HG02981 (cell line): ENCODE data around the gene LARGE1.
"Not testable (repeated sequence)": the region's sequence is repeated elsewhere in the genome, so short reads cannot be mapped to it uniquely, and the experiment has no call there.

Source experiments
- ATAC-seq: cut with Tn5 transposase; IDR thresholded peaks from one replicate; pipeline ENCODE4 v1.9.1; 2021; ENCODE audit warnings: mild to moderate bottlenecking, moderate library complexity; ENCODE audit not compliant: unreplicated experiment

Gene LARGE1

DNA sequence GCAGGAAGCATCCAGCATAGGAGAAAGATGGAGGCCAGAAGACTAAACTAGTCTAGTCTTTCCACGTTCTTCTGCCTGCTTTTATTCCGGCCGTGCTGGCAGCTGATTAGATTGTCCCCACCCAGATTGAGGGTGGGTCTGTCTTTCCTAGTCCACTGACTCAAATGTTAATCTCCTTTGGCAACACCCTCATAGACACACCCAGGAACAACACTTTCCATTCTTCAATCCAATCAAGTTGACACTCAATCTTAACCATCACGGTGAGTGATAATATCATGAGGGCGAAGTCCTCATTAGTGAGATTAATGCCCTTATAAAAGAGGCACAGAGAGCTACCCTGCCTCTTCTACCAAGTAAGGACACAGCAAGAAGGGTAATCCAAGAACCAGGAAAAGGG, 424.2 kb downstream of the LARGE1 start:
- no peak for ATAC-seq

DNA sequence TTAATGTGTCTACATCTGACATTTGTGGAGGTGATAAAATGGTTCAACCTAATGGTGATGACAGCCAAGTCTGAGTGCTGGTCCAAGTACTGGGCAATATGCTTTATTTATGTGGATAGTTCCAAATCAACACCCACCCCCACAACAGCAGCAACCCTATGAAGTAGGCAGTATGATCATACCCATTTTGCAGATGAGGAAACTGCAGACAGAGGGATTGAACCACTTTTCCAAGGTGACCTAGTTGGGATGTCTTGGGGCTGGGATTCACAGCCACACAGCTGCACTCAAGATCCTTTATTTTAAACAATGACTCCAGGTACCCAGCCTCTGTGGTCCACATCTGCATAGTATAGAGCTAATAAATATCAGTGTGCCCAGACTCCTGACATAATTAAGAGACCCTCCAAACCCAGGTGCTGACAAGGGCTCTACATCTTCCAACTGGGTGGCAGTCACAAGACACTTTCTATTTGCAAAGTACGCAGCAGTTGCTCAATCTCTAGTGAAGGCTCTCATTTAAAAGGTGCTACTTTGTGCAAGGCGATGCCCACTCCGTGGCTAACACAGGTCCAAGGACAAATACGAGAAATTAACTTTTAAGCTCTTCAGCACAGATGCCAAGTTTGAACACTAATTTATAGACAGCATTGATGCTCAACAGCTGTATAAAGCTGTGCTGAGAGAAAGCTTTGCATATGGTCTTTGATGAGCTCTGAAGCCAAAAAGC, 426.6 kb downstream of the LARGE1 start:
- ATAC-seq, result no peak

GRCh38 chr22:33492210-33492651, 428.0 kb downstream of the LARGE1 start:
- ATAC-seq, result no peak

DNA sequence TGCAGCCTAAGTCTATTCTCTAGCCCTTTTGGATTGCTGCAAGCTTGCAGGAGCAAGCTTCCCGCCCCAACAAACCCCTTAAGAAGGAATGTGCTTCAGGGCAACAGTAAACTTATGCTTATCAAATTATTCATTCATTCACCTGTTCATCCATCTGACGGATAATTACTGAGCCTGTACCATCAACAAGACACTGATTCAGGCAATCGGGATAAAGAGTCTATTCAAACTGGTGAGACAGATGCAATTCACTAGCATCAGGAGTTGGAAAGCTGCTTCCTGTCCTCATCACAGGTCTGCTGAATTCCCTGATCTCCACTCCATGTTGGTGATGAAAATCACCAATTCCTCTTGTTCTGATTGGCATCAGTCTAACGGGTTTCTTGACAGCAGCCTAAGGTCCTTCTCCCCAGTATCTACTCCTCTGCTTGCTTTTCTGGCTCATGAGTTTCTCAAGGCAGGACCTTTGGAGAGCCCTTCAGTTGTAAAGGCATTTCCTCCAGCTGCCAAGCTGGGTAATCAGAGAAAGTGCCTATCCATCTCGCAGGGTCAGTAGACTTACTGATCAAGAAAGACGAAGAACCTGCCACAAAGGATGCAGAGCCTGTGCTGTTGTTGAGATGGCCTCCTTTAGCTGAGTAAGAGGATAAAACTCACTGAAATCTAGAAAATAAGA, 433.1 kb downstream of the LARGE1 start:
- no peak for ATAC-seq

GRCh38 chr22:33481550-33481949, 438.7 kb downstream of the LARGE1 start:
- ATAC-seq, result no peak

DNA sequence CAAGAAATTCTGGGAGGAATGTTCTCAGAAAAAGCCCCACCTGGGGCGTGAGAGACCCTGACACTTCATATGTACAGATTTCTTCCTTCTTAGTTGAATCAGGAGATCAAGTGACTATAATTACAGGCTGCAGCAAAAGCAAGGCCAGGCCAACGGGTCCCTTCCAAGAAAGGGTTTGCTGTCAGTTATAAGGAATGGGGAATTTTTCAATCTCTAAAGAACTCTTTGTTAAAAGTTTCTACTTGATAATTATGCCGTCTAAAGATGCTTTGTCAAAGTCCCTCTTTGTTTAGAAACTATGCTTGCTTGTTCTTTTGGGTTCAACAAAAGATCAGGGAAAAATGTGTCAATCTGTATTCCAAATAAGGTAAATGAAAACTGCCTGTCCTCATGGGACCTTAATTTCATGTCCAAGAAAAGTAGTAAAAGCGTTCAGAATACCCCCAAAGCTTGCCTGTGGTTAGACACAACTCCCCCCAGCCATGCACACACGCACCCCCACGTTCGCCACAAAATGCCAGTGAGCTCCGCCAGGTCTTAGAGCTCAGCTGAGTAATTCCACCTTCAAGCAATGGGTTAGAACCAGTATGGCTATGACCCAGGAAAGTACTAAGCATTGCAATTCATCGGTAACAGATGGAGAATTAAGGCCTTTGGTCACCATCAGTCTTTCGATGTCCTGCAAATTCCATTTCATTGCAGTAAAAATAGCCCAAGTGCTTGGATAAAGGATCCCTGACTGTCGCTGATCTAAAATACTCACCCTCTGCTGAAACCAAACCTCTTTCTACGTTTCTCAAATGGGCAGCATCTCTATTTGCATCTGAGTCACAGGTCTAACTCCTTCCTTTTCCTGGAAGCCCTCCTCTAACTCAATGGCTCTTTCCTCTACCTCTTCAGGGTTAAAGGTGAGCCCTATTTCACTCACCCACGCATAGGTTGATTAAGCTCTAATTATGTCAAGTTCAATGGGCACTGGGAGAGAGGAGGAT, 442.9 kb downstream of the LARGE1 start:
- no peak for ATAC-seq

GRCh38 chr22:33476716-33477115, 443.6 kb downstream of the LARGE1 start:
- no peak for ATAC-seq

DNA sequence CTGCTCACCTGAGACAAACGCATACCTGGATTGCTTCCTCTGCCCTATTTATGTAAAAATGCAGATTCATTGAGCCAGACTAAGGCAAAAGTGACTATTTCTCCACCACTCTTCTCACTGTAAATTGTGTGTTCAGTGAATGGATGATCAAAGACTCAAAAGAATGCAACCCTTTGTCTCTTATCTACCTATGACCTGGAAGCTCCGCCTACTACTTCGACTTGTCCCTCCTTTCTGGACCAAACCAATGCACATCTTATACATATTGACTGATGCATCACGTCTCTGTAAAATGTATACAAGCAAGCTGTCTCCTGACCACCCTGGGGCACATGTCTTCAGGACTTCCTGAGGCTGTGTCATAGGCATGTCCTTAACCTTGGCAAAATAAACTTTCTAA, 444.1 kb downstream of the LARGE1 start:
- no peak for ATAC-seq

DNA sequence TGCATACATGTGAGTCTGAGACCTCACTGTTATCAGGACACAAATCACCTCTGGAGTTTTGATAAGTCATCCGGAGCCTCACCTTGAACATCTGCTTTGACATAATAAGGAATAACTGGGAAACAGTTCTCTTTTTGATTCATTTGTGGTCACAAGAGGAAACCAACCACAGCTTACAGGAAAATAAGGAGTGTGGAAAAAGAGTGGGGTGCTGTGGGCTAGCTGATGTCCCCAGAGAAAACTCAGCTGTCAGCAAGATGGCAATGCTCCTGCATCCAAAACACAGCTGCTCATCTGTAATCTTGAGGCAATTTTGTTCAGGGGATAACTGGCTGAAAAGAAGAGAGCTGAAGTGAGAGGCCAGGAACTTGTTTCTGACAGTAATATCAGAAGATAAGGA, 445.7 kb downstream of the LARGE1 start:
- ATAC-seq, result no peak

DNA sequence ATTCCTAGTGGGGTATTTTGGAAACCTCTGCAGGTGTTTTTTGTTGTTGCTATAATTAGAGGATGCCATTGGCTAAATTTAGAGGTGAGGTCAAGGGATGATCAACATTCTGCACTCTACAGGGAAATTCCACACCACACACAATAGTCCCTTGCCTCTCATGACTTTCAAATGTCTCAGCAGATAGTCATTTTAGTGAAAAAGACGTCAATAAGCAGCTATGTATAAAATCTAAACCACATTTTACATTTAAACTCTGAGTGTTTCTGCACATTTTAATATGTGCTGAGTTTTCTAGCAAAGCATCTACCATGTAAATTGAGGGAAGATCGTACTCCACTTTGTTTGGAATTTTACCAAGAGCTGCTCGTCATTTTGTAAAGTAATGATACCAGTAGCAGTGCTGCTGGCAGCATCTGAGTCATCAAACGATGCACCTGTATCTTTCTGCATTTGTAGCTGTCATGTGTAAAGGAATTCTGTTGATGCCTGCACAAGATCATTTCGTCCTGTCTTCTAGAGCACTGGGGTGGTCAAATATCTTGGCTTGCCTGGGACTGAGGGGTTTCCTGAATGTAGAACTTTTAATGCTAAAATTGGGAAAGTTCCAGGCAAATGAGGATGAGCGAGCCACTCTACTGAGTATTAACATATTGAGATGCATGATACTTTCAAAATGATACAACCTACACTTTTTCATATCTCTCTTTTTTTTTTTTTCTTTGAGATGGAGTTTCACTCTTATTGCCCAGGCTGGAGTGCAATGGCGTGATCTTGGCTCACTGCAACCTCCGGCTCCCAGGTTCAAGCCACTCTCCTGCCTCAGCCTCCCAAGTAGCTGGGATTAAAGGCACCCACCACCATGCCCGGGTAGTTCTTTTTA, 447.6 kb downstream of the LARGE1 start:
- ATAC-seq, result peak; percentile 65

GRCh38 chr22:33470456-33470855, 449.8 kb downstream of the LARGE1 start:
- no peak for ATAC-seq

- ATAC-seq, result no peak
Measured at GRCh38 chr22:33467620-33468095, 452.6 kb downstream of the LARGE1 start.

GRCh38 chr22:33467080-33467479, 453.2 kb downstream of the LARGE1 start:
- no peak for ATAC-seq

GRCh38 chr22:33465554-33465953, 454.7 kb downstream of the LARGE1 start:
- no peak for ATAC-seq

- no peak for ATAC-seq
Measured at GRCh38 chr22:33464698-33465097, 455.6 kb downstream of the LARGE1 start.

- ATAC-seq, result no peak
Measured at GRCh38 chr22:33461698-33462434, 458.4 kb downstream of the LARGE1 start.

DNA sequence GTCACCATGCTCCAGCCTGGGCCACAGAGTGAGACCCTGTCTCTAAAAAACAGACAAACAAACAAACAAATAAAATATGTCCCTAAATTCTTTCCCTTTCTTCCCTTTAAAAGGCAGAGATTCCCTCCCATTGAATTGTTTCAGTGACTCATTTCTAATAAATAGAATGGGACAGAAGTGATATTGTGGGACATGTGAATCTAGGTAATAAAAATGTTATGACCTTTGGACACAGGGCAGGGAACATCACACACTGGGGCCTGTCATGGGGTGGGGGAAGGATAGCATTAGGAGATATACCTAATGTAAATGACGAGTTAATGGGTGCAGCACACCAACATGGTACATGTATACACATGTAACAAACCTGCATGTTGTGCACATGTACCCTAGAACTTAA, 459.0 kb downstream of the LARGE1 start:
- ATAC-seq, result not testable (repeated sequence)

GRCh38 chr22:33459137-33459536, 461.1 kb downstream of the LARGE1 start:
- no peak for ATAC-seq

DNA sequence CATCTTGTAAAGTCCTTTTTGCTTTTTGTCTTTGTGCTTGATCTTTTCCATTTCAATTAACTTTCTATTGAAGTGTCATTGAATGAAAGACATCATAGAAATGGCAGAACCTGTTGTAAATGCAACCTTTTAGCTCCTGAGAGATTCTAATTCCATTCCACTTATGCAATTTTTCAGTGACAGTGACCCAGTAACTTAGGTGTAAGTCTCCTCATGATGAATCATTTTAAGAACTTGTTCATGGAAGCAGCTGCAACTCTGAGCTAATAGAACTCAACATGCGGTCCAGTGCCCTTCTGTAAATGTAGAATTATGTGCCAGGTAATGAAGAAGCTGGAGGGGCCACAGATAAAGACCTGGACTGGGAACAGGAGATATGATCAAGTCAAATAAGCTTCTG, 463.8 kb downstream of the LARGE1 start:
- no peak for ATAC-seq

DNA sequence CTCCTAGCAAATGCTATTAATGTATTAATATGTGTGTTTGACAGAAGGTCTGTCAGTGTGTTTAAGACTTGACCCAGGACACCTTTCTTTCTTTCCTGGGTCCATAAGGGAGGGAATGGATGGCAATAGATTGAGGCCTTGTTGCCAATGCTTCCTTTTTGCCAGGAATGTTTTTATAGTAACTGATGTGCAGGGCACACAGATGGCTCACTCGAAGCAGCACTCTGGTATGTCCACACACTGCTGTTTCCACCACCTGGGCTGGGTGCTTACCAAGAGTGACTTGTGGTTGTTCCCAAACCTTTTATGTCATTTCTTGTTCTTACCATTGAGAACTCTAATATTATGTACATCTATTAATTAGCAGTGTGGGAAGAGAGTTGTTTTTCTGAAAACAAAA, 465.2 kb downstream of the LARGE1 start:
- ATAC-seq, result no peak
